ENCODE measurements around the gene CD55. TPM values are rescaled to one million over a fixed set of nuclear protein-coding genes. Genes with fewer than 3 reads are reported as not detected.

CD55 gene
- total and polyA plus RNA-seq, 2 of the 8 experiments (the other 6 are each of a cell fraction or from before 2014, with no cell fraction given) = 20.1 to 22.8 TPM

GRCh38 chr1:207343675-207344074 lies 22.2 kb downstream of the CD55 start:
- H2AFZ ChIP-seq (ENCODE audit: low read length) = no peak overlapping the region
- H3K56ac ChIP-seq (replicated peaks; ENCODE audit: insufficient read length, low read depth, low read length) = no peak overlapping the region
- no peaks in the 10 kb centered on the region for H3K9me3 ChIP-seq (ENCODE audit: insufficient read depth in 2 of 2, low read depth in 1 of 2, low read length in 1 of 2)
- no peak overlapping the region for H3K4me2 ChIP-seq (ENCODE audit: insufficient read depth in 1 of 2, low read depth in 2 of 2, low read length in 2 of 2)
- no peak overlapping the region for H3K14ac ChIP-seq (ENCODE audit: insufficient read length)
- peaks cover 3% of the 10 kb centered on the region; the same call in 1 of the 2 replicates for H3K79me1 ChIP-seq (ENCODE audit: low read depth, low read length)
- H3K4me1 ChIP-seq (replicated peaks in 1 of 4; ENCODE audit: control insufficient read depth in 3 of 4, insufficient read depth in 4 of 4, low read length in 3 of 4) = no peaks in the 10 kb centered on the region; a peak in 1 of 7 replicates
- no peak overlapping the region for H3K27ac ChIP-seq (ENCODE audit: low read depth, low read length)
- ChIA-PET CTCF (ENCODE audit: partially characterized antibody) (no interaction called here), POLR2A (ENCODE audit: partially characterized antibody) (interaction anchor here (1.7 kb wide), 1 partner anchor 22 kb away, joined by 4 read pairs; the partner anchor contains the start of gene CD55)
- FAIRE-seq (no peak), DNase-seq (ENCODE audit: low read depth in 1 of 2, low spot score in 2 of 2) (no peak)
- H2BK5ac ChIP-seq (ENCODE audit: low read depth, low read length) = no peak overlapping the region
- H3K23me2 ChIP-seq (ENCODE audit: low read depth, low read length) = no peaks in the 10 kb centered on the region
- no peak overlapping the region for H3K9ac ChIP-seq (replicated peaks in 1 of 4; ENCODE audit: extremely low read depth in 1 of 4, low read depth in 3 of 4, low read length in 3 of 4)
- no peaks in the 10 kb centered on the region for H3K27me3 ChIP-seq (replicated peaks in 1 of 4; ENCODE audit: control insufficient read depth in 3 of 4, extremely low read depth in 1 of 4, insufficient read depth in 3 of 4, low read length in 3 of 4)
- H3K18ac ChIP-seq (ENCODE audit: extremely low read depth, low read length) = no peak overlapping the region
- no peak overlapping the region for H4K5ac ChIP-seq (ENCODE audit: insufficient read length, low read depth, low read length)
- H3K36me3 ChIP-seq (ENCODE audit: control insufficient read depth in 2 of 4, insufficient read depth in 4 of 4, low read length in 3 of 4) = peaks cover 0 to 33% (median 4%) of the 10 kb centered on the region in 4 experiments; a peak in 5 of 8 replicates
- H4K8ac ChIP-seq (ENCODE audit: extremely low read depth, insufficient read depth, low read length) = no peak overlapping the region
- no peaks in the 10 kb centered on the region; a peak in 1 of 4 replicates for H3K79me2 ChIP-seq (ENCODE audit: control insufficient read depth in 1 of 2, insufficient read depth in 2 of 2, low read length in 2 of 2)
- H3K4ac ChIP-seq (replicated peaks; ENCODE audit: insufficient read length, low read depth, low read length) = no peak overlapping the region
- H4K91ac ChIP-seq (replicated peaks; ENCODE audit: insufficient read length, low read length) = no peak overlapping the region
- H3K4me3 ChIP-seq (ENCODE audit: extremely low read depth in 1 of 4, insufficient read depth in 2 of 4, low read depth in 3 of 4, low read length in 4 of 4) = no peak overlapping the region
- peaks cover 0 to 2% of the 10 kb centered on the region in 2 experiments for H4K20me1 ChIP-seq (replicated peaks in 1 of 2; ENCODE audit: control insufficient read depth in 1 of 2, insufficient read depth in 2 of 2, low read length in 2 of 2)
- no peak overlapping the region for H2BK20ac ChIP-seq (ENCODE audit: low read length)
- TF ChIP-seq HDAC2 (IDR thresholded peaks at IDR 0.05; ENCODE audit: borderline replicate concordance in 1 of 2, low read depth in 2 of 2, low read length in 2 of 2) (no peak), KDM1A (IDR thresholded peaks at IDR 0.05; ENCODE audit: borderline replicate concordance, low read length) (no peak), SP2 (IDR thresholded peaks at IDR 0.05; ENCODE audit: low read length) (no peak), TAF1 (IDR thresholded peaks at IDR 0.05; ENCODE audit: low read depth, low read length) (no peak), SP1 (IDR thresholded peaks at IDR 0.05; ENCODE audit: low read depth, low read length) (no peak), E2F6 (IDR thresholded peaks at IDR 0.05) (no peak), JUND (IDR thresholded peaks at IDR 0.05; ENCODE audit: low read length) (no peak)
- H2BK120ac ChIP-seq (replicated peaks; ENCODE audit: low read depth, low read length) = no peak overlapping the region
- no peak overlapping the region for H2AK5ac ChIP-seq (ENCODE audit: low read depth, low read length)
- H3K23ac ChIP-seq (ENCODE audit: insufficient read length) = no peak overlapping the region
- H2BK15ac ChIP-seq (ENCODE audit: low read length) = no peak overlapping the region
- no peak overlapping the region for H2BK12ac ChIP-seq (ENCODE audit: low read depth, low read length)
